ENCODE data around the gene C1orf52.
A peak's percentile ranks its signal among the peaks of the same experiment; 100 is the strongest.
"Not testable (repeated sequence)": the region's sequence is repeated elsewhere in the genome, so short reads cannot be mapped to it uniquely, and the experiment has no call there.

Gene C1orf52

GRCh38 chr1:85258536-85259117, 835 bp downstream of the C1orf52 start:
- Histone ChIP-seq H3K4me1 (ENCODE audit: control insufficient read depth, insufficient read depth, low read length) (peaks cover 21% of the 10 kb centered on the region), H3K4me2 (ENCODE audit: low read length) (peak overlapping the region; percentile 78), H3K36me3 (ENCODE audit: insufficient read depth, low read length) (peaks cover 37% of the 10 kb centered on the region), H3K27me3 (ENCODE audit: control insufficient read depth, insufficient read depth, low read length) (no peaks in the 10 kb centered on the region), H3K9me3 (replicated peaks; ENCODE audit: low read length) (no peaks in the 10 kb centered on the region), H3K4me3 (ENCODE audit: low read length) (peak overlapping the region; percentile 100), H3K9ac (ENCODE audit: low read depth, low read length) (peak overlapping the region; percentile 99)

- Histone ChIP-seq H3K4me1 (ENCODE audit: control insufficient read depth, insufficient read depth, low read length) (peaks cover 20% of the 10 kb centered on the region), H3K36me3 (ENCODE audit: insufficient read depth, low read length) (peaks cover 27% of the 10 kb centered on the region)
- H3K9ac ChIP-seq (ENCODE audit: low read depth, low read length); H3K4me2 ChIP-seq (ENCODE audit: low read length); H3K27me3 ChIP-seq (ENCODE audit: control insufficient read depth, insufficient read depth, low read length); H3K4me3 ChIP-seq (ENCODE audit: low read length); H3K9me3 ChIP-seq (replicated peaks; ENCODE audit: low read length): not testable (repeated sequence)
Observed at GRCh38 chr1:85249042-85249441, 10.4 kb downstream of the C1orf52 start.

- Histone ChIP-seq H3K4me2 (ENCODE audit: low read length) (no peak overlapping the region), H3K9me3 (replicated peaks; ENCODE audit: low read length) (no peaks in the 10 kb centered on the region), H3K9ac (ENCODE audit: low read depth, low read length) (no peak overlapping the region), H3K36me3 (ENCODE audit: insufficient read depth, low read length) (no peaks in the 10 kb centered on the region), H3K4me3 (ENCODE audit: low read length) (no peak overlapping the region), H3K27me3 (ENCODE audit: control insufficient read depth, insufficient read depth, low read length) (no peaks in the 10 kb centered on the region), H3K4me1 (ENCODE audit: control insufficient read depth, insufficient read depth, low read length) (peaks cover 32% of the 10 kb centered on the region)
Observed at GRCh38 chr1:85245891-85246290, 13.6 kb downstream of the C1orf52 start.

- no peaks in the 10 kb centered on the region for H3K27me3 ChIP-seq (ENCODE audit: control insufficient read depth, insufficient read depth, low read length)
- no peak overlapping the region for H3K4me3 ChIP-seq (ENCODE audit: low read length)
Observed at GRCh38 chr1:85245456-85245855, 14.0 kb downstream of the C1orf52 start.

GRCh38 chr1:85244271-85245061, 15.0 kb downstream of the C1orf52 start:
- H3K36me3 ChIP-seq (ENCODE audit: insufficient read depth, low read length): no peaks in the 10 kb centered on the region
- H3K9me3 ChIP-seq (replicated peaks; ENCODE audit: low read length): no peaks in the 10 kb centered on the region
- H3K4me1 ChIP-seq (ENCODE audit: control insufficient read depth, insufficient read depth, low read length): peaks cover 37% of the 10 kb centered on the region
- H3K9ac ChIP-seq (ENCODE audit: low read depth, low read length): no peak overlapping the region
- no peaks in the 10 kb centered on the region for H3K27me3 ChIP-seq (ENCODE audit: control insufficient read depth, insufficient read depth, low read length)
- H3K4me2 ChIP-seq (ENCODE audit: low read length): peak overlapping the region; percentile 39
- H3K4me3 ChIP-seq (ENCODE audit: low read length): no peak overlapping the region

More at GRCh38 chr1:85245456-85245855, 14.0 kb downstream of the C1orf52 start:
- peaks cover 36% of the 10 kb centered on the region for H3K4me1 ChIP-seq (ENCODE audit: control insufficient read depth, insufficient read depth, low read length)
- H3K4me2 ChIP-seq (ENCODE audit: low read length): peak overlapping the region; percentile 39
- H3K36me3 ChIP-seq (ENCODE audit: insufficient read depth, low read length): no peaks in the 10 kb centered on the region
- H3K9ac ChIP-seq (ENCODE audit: low read depth, low read length): no peak overlapping the region
- no peaks in the 10 kb centered on the region for H3K9me3 ChIP-seq (replicated peaks; ENCODE audit: low read length)

GRCh38 chr1:85243372-85243771, 16.1 kb downstream of the C1orf52 start:
- H3K9me3 ChIP-seq (replicated peaks; ENCODE audit: low read length): no peaks in the 10 kb centered on the region
- H3K4me1 ChIP-seq (ENCODE audit: control insufficient read depth, insufficient read depth, low read length): peaks cover 37% of the 10 kb centered on the region
- H3K4me2 ChIP-seq (ENCODE audit: low read length): no peak overlapping the region
- no peak overlapping the region for H3K4me3 ChIP-seq (ENCODE audit: low read length)
- no peaks in the 10 kb centered on the region for H3K36me3 ChIP-seq (ENCODE audit: insufficient read depth, low read length)
- H3K9ac ChIP-seq (ENCODE audit: low read depth, low read length): no peak overlapping the region
- H3K27me3 ChIP-seq (ENCODE audit: control insufficient read depth, insufficient read depth, low read length): no peaks in the 10 kb centered on the region

- Histone ChIP-seq H3K4me1 (ENCODE audit: control insufficient read depth, insufficient read depth, low read length) (peaks cover 33% of the 10 kb centered on the region), H3K4me3 (ENCODE audit: low read length) (no peak overlapping the region), H3K36me3 (ENCODE audit: insufficient read depth, low read length) (no peaks in the 10 kb centered on the region), H3K4me2 (ENCODE audit: low read length) (no peak overlapping the region), H3K9ac (ENCODE audit: low read depth, low read length) (no peak overlapping the region), H3K27me3 (ENCODE audit: control insufficient read depth, insufficient read depth, low read length) (peaks cover 10% of the 10 kb centered on the region), H3K9me3 (replicated peaks; ENCODE audit: low read length) (no peaks in the 10 kb centered on the region)
Observed at GRCh38 chr1:85240643-85241042, 18.8 kb downstream of the C1orf52 start.

GRCh38 chr1:85240174-85240601, 19.3 kb downstream of the C1orf52 start:
- peaks cover 29% of the 10 kb centered on the region for H3K4me1 ChIP-seq (ENCODE audit: control insufficient read depth, insufficient read depth, low read length)
- no peaks in the 10 kb centered on the region for H3K9me3 ChIP-seq (replicated peaks; ENCODE audit: low read length)
- H3K4me2 ChIP-seq (ENCODE audit: low read length): no peak overlapping the region
- no peak overlapping the region for H3K9ac ChIP-seq (ENCODE audit: low read depth, low read length)
- H3K36me3 ChIP-seq (ENCODE audit: insufficient read depth, low read length): no peaks in the 10 kb centered on the region
- H3K4me3 ChIP-seq (ENCODE audit: low read length): no peak overlapping the region
- H3K27me3 ChIP-seq (ENCODE audit: control insufficient read depth, insufficient read depth, low read length): peaks cover 10% of the 10 kb centered on the region

- Histone ChIP-seq H3K36me3 (ENCODE audit: insufficient read depth, low read length) (no peaks in the 10 kb centered on the region), H3K9me3 (replicated peaks; ENCODE audit: low read length) (no peaks in the 10 kb centered on the region), H3K4me1 (ENCODE audit: control insufficient read depth, insufficient read depth, low read length) (peaks cover 9% of the 10 kb centered on the region), H3K4me3 (ENCODE audit: low read length) (no peak overlapping the region), H3K4me2 (ENCODE audit: low read length) (no peak overlapping the region), H3K9ac (ENCODE audit: low read depth, low read length) (no peak overlapping the region), H3K27me3 (ENCODE audit: control insufficient read depth, insufficient read depth, low read length) (peaks cover 10% of the 10 kb centered on the region)
Observed at GRCh38 chr1:85237613-85238012, 21.8 kb downstream of the C1orf52 start.

- Histone ChIP-seq H3K9me3 (replicated peaks; ENCODE audit: low read length) (no peaks in the 10 kb centered on the region), H3K36me3 (ENCODE audit: insufficient read depth, low read length) (no peaks in the 10 kb centered on the region), H3K27me3 (ENCODE audit: control insufficient read depth, insufficient read depth, low read length) (no peaks in the 10 kb centered on the region), H3K9ac (ENCODE audit: low read depth, low read length) (no peak overlapping the region), H3K4me2 (ENCODE audit: low read length) (no peak overlapping the region), H3K4me3 (ENCODE audit: low read length) (no peak overlapping the region), H3K4me1 (ENCODE audit: control insufficient read depth, insufficient read depth, low read length) (no peaks in the 10 kb centered on the region)
Observed at GRCh38 chr1:85230305-85230977, 29.0 kb downstream of the C1orf52 start.

- Histone ChIP-seq H3K9ac (ENCODE audit: low read depth, low read length) (no peak overlapping the region), H3K27me3 (ENCODE audit: control insufficient read depth, insufficient read depth, low read length) (no peaks in the 10 kb centered on the region), H3K36me3 (ENCODE audit: insufficient read depth, low read length) (no peaks in the 10 kb centered on the region), H3K4me3 (ENCODE audit: low read length) (no peak overlapping the region), H3K4me1 (ENCODE audit: control insufficient read depth, insufficient read depth, low read length) (no peaks in the 10 kb centered on the region), H3K4me2 (ENCODE audit: low read length) (no peak overlapping the region), H3K9me3 (replicated peaks; ENCODE audit: low read length) (no peaks in the 10 kb centered on the region)
Observed at GRCh38 chr1:85229574-85230097, 29.8 kb downstream of the C1orf52 start.

Measured in skeletal muscle satellite cell (primary cell).